CD14-positive monocyte (primary cell): ENCODE results near the gene OSTF1. TPM values are rescaled to one million over a fixed set of nuclear protein-coding genes. Genes with fewer than 3 reads are reported as not detected.
A peak's percentile ranks its signal among the peaks of the same experiment; 100 is the strongest.

Experiments
- DNase-seq, 3 donors: peaks; one replicate each; pipeline ENCODE4 v3.0.0-alpha.2; 2011 to 2022
- H2AFZ ChIP-seq: 2 replicates; pipeline ENCODE4 v1.6.0; 2012; ENCODE audit warnings: mild to moderate bottlenecking, low read depth, low read length, inconsistent platforms; ENCODE audit not compliant: insufficient read depth, poor library complexity, severe bottlenecking
- H3K27ac ChIP-seq, 2 donors: 1 replicate in 1 of 2; 2 replicates in 1 of 2; pipeline ENCODE4 v1.5.1; 2012 to 2013; ENCODE audit warnings: low read length in 2 of 2, control low read depth in 1 of 2, inconsistent platforms in 1 of 2, low read depth in 1 of 2, mild to moderate bottlenecking in 1 of 2
- H3K27me3 ChIP-seq, 2 donors: one replicate each; pipeline versions ENCODE4 v1.6.0 to v1.6.1; 2011 to 2013; ENCODE audit warnings: low read length in 2 of 2; ENCODE audit not compliant: control insufficient read depth in 2 of 2, insufficient read depth in 2 of 2
- H3K36me3 ChIP-seq, 2 donors: replicated peaks in 1 of 2; 1 replicate in 1 of 2; 2 replicates in 1 of 2; pipeline versions ENCODE4 v1.5.1 to v1.6.1; 2012 to 2013; ENCODE audit warnings: low read length in 2 of 2, control low read depth in 1 of 2, inconsistent platforms in 1 of 2, mild to moderate bottlenecking in 1 of 2; ENCODE audit not compliant: insufficient read depth in 2 of 2, control insufficient read depth in 1 of 2
- H3K4me1 ChIP-seq, 2 donors: 1 replicate in 1 of 2; 2 replicates in 1 of 2; pipeline versions ENCODE4 v1.5.1 to v1.6.1; 2012 to 2013; ENCODE audit warnings: low read length in 2 of 2, control low read depth in 1 of 2, inconsistent platforms in 1 of 2, mild to moderate bottlenecking in 1 of 2, moderate library complexity in 1 of 2; ENCODE audit not compliant: insufficient read depth in 2 of 2, control insufficient read depth in 1 of 2
- H3K4me2 ChIP-seq: replicated peaks from 2 replicates; pipeline ENCODE3; 2012; ENCODE audit warnings: low read length, moderate library complexity, mild to moderate bottlenecking; ENCODE audit not compliant: poor library complexity, severe bottlenecking; ENCODE audit errors: extremely low read depth
- H3K4me3 ChIP-seq, 3 experiments: fragments of 200-600 bp in 1 of 3; sonication (generic) in 1 of 3; replicated peaks in 1 of 3; 1 replicate in 2 of 3; 2 replicates in 1 of 3; pipeline ENCODE4 v1.5.1; 2011 to 2013; ENCODE audit warnings: low read length in 3 of 3, mild to moderate bottlenecking in 3 of 3, control low read depth in 2 of 3, low read depth in 2 of 3, inconsistent platforms in 1 of 3, moderate library complexity in 1 of 3
- H3K79me2 ChIP-seq: 2 replicates; pipeline ENCODE4 v1.6.0; 2012; ENCODE audit warnings: mild to moderate bottlenecking, control low read depth, inconsistent platforms, low read length, moderate library complexity; ENCODE audit not compliant: insufficient read depth
- H3K9ac ChIP-seq: 2 replicates; pipeline ENCODE4 v1.6.0; 2017; ENCODE audit warnings: low read length, mild to moderate bottlenecking; ENCODE audit not compliant: insufficient read depth, poor library complexity, severe bottlenecking
- H3K9me3 ChIP-seq, 2 donors: replicated peaks in 1 of 2; 1 replicate in 1 of 2; 2 replicates in 1 of 2; pipeline versions ENCODE4 v1.5.1 to v1.6.1; 2012 to 2013; ENCODE audit warnings: low read length in 2 of 2, control low read depth in 1 of 2; ENCODE audit not compliant: control insufficient read depth in 1 of 2, insufficient read depth in 1 of 2
- H4K20me1 ChIP-seq: 2 replicates; pipeline ENCODE4 v1.6.0; 2012; ENCODE audit warnings: mild to moderate bottlenecking, low read length, control low read depth, moderate library complexity; ENCODE audit not compliant: insufficient read depth
- H3K27ac Mint-ChIP-seq, 7 donors: one replicate each; pipeline ENCODE4 v1.8.0; 2020; ENCODE audit warnings: mild to moderate bottlenecking in 7 of 7, mixed read lengths in 7 of 7, moderate library complexity in 6 of 7, inconsistent platforms in 2 of 7
- H3K27me3 Mint-ChIP-seq, 3 donors: one replicate each; pipeline ENCODE4 v1.8.0; 2021 to 2022; ENCODE audit warnings: low read depth in 3 of 3, mild to moderate bottlenecking in 3 of 3, mixed read lengths in 3 of 3, moderate library complexity in 3 of 3, inconsistent platforms in 1 of 3
- H3K36me3 Mint-ChIP-seq, 2 donors: one replicate each; pipeline ENCODE4 v1.8.0; 2020; ENCODE audit warnings: mixed read lengths in 2 of 2, inconsistent platforms in 1 of 2, mild to moderate bottlenecking in 1 of 2
- H3K4me1 Mint-ChIP-seq: one replicate; pipeline ENCODE4 v1.8.0; 2020; ENCODE audit warnings: mild to moderate bottlenecking, mixed read lengths
- H3K4me3 Mint-ChIP-seq, 2 donors: one replicate each; pipeline ENCODE4 v1.8.0; 2020; ENCODE audit warnings: mild to moderate bottlenecking in 2 of 2, mixed read lengths in 2 of 2, moderate library complexity in 1 of 2
- H3K9me3 Mint-ChIP-seq, 7 donors: one replicate each; pipeline ENCODE4 v1.8.0; 2020 to 2022; ENCODE audit warnings: mixed read lengths in 7 of 7, mild to moderate bottlenecking in 6 of 7, moderate library complexity in 6 of 7, inconsistent platforms in 2 of 7
- WGBS: methylation state at CpG from one replicate; pipeline ENCODE4 v1.1.5; 2013; ENCODE audit warnings: missing lambda C conversion rate; ENCODE audit not compliant: insufficient coverage; 5-methylcytosine and 5-hydroxymethylcytosine counted together
- intact Hi-C, 2 donors: fragments of 100-400 bp; cut with micrococcal nuclease; formaldehyde crosslinking; loops; one replicate each; pipeline versions ENCODE4 v1.15.0 to v1.15.1; 2023
- polyA plus RNA-seq, 3 donors: library from polyadenylated mRNA; depleted of rRNA in 1 of 3; unstranded in 2 of 3; stranded (reverse) in 1 of 3; fragments of 300-500 nt in 2 of 3; fragments of >200 nt in 1 of 3; fragmentation: Illumina TruSeq in 2 of 3; gene quantifications; 1 replicate in 2 of 3; 2 replicates in 1 of 3; pipeline ENCODE4 v1.2.3, GENCODE V29; 2012 to 2021
- TF ChIP-seq, protein P1 (sequence below): fragments of 200-600 bp; IDR thresholded peaks from one replicate; pipeline ENCODE4 v1.8.0; 2022; ENCODE audit warnings: antibody characterized with exemption, mild to moderate bottlenecking

The OSTF1 gene
- polyA plus RNA-seq, 3 donors, result 59.8 to 296 (median 240) TPM

DNA sequence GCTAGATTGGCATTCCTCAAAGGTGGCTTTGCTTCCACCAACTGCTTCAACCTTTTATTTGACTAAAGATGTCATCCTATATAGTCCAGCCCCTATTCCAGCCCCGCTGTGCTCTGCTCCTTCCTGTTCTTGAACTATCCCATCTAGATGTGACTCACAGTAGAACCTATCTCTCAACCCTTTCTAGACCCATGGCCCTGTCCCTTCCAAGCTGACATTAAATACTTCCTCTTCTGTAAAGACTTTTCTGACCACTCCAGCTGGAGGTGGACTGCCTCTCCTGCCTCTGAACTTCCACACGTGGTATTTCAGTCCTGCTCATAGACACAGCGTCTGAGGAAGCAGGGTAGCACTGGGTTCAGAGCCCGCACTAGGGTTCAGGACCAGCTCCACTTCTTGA is 32.4 kb downstream of the OSTF1 start:
- Histone ChIP-seq H3K27ac (peak overlapping the region in 1 of 2 donors; percentile 69), H3K79me2 (peaks cover 100% of the 10 kb centered on the region), H3K27me3 (no peaks in the 10 kb centered on the region), H3K9me3 (no peaks in the 10 kb centered on the region), H3K4me3 (no peak overlapping the region), H3K9ac (no peak overlapping the region), H3K4me1 (peaks cover 3 to 8% of the 10 kb centered on the region in 2 donors), H4K20me1 (peaks cover 100% of the 10 kb centered on the region), H3K4me2 (no peak overlapping the region), H2AFZ (no peak overlapping the region), H3K36me3 (peaks cover 48 to 78% of the 10 kb centered on the region in 2 donors)
- 82% methylated on average over 1 of the region's 4 CpGs for WGBS
- Mint-ChIP-seq H3K4me1 (peaks cover 40% of the 10 kb centered on the region), H3K36me3 (peaks cover 57 to 73% of the 10 kb centered on the region in 2 donors), H3K4me3 (no peak overlapping the region), H3K27me3 (no peaks in the 10 kb centered on the region), H3K27ac (peak overlapping the region; percentile 45 to 88 (median 82)), H3K9me3 (peaks cover 0 to 13% (median 0%) of the 10 kb centered on the region in 7 donors)
- DNase-seq, result peak in 1 of 3 donors; percentile 11
- TF ChIP-seq, protein P1, sequence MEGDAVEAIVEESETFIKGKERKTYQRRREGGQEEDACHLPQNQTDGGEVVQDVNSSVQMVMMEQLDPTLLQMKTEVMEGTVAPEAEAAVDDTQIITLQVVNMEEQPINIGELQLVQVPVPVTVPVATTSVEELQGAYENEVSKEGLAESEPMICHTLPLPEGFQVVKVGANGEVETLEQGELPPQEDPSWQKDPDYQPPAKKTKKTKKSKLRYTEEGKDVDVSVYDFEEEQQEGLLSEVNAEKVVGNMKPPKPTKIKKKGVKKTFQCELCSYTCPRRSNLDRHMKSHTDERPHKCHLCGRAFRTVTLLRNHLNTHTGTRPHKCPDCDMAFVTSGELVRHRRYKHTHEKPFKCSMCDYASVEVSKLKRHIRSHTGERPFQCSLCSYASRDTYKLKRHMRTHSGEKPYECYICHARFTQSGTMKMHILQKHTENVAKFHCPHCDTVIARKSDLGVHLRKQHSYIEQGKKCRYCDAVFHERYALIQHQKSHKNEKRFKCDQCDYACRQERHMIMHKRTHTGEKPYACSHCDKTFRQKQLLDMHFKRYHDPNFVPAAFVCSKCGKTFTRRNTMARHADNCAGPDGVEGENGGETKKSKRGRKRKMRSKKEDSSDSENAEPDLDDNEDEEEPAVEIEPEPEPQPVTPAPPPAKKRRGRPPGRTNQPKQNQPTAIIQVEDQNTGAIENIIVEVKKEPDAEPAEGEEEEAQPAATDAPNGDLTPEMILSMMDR, result no peak
- intact Hi-C loops, result no loop called here

DNA sequence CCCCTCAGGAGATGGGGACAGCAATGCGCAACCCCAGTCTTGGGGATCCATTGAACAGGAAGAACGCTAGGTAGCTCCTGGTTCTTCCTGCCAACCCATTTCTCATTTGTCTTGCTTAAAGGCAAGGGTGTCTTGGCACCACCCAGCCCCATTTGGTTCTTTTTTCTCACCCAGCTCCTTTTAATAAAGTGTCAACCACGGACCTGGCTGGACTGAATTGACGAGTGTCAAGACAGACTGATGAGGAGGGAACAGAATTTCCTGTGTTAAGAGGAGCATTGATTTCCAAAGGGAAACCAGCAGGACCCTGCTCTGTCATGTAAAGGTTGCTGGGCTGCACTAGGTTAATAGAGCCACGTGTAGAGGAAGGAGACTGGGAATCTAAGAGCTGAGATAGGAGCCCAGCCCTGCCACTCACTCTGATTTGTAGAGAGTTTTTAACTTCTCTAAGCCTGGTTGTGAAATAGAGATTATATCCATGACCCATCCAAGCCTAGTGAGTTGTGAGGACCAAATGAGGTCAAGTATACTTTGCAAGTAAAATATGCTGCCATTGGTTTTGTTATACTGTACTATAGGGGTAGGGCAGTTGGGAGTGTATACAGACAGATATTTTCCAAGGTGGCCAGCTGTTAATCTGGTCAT is 33.7 kb downstream of the OSTF1 start:
- Histone ChIP-seq H3K27me3 (no peaks in the 10 kb centered on the region), H3K4me3 (no peak overlapping the region), H3K27ac (peak overlapping the region in 1 of 2 donors; percentile 46), H3K4me1 (no peaks in the 10 kb centered on the region), H4K20me1 (peaks cover 100% of the 10 kb centered on the region), H3K9me3 (no peaks in the 10 kb centered on the region), H2AFZ (no peak overlapping the region), H3K4me2 (no peak overlapping the region), H3K79me2 (peaks cover 100% of the 10 kb centered on the region), H3K36me3 (peaks cover 48 to 78% of the 10 kb centered on the region in 2 donors), H3K9ac (no peak overlapping the region)
- H3K4me1 Mint-ChIP-seq, result peaks cover 33% of the 10 kb centered on the region
- peaks cover 57 to 73% of the 10 kb centered on the region in 2 donors for H3K36me3 Mint-ChIP-seq
- peak overlapping the region in 5 of 7 donors; percentile 4 to 64 (median 32) for H3K27ac Mint-ChIP-seq
- no peak overlapping the region for H3K4me3 Mint-ChIP-seq
- WGBS, result 86% methylated on average over 5 of the region's 5 CpGs
- no peaks in the 10 kb centered on the region for H3K27me3 Mint-ChIP-seq
- intact Hi-C loops, result no loop called here
- DNase-seq, result no peak
- TF ChIP-seq, protein P1, result no peak
- peaks cover 0 to 13% (median 0%) of the 10 kb centered on the region in 7 donors for H3K9me3 Mint-ChIP-seq
